HEK293 (cell line): ENCODE data around the gene SNCG.
"Not testable (repeated sequence)": the region's sequence is repeated elsewhere in the genome, so short reads cannot be mapped to it uniquely, and the experiment has no call there.

Experiments used
- CTCF ChIA-PET: fragments of 350-600 bp; formaldehyde crosslinking; extraction: SDS; loops from one replicate; lab custom pipeline; 2021; ENCODE audit warnings: antibody characterized with exemption; lab: Yijun Ruan, JAX
- POLR2A ChIA-PET: fragments of 300-600 bp; formaldehyde crosslinking; extraction: SDS; loops from one replicate; lab custom pipeline; 2020; ENCODE audit warnings: antibody characterized with exemption, inconsistent platforms; lab: Yijun Ruan, JAX
- H3K27ac ChIP-seq: fragments of 200-500 bp; sonication (Bioruptor generic); 2 replicates; pipeline ENCODE4 v1.5.1; 2014; ENCODE audit warnings: low read depth, low read length, control low read depth, inconsistent platforms; ENCODE audit errors: extremely low read depth
- H3K36me3 ChIP-seq, 2 experiments: fragments of 200-500 bp in 1 of 2; sonication (Bioruptor generic) in 1 of 2; 1 replicate in 1 of 2; 2 replicates in 1 of 2; pipeline ENCODE4 v1.5.1; 2014 to 2017; ENCODE audit warnings: inconsistent platforms in 2 of 2, low read length in 2 of 2; ENCODE audit not compliant: control insufficient read depth in 2 of 2, insufficient read depth in 1 of 2
- H3K4me1 ChIP-seq: fragments of 200-500 bp; sonication (Bioruptor generic); 2 replicates; pipeline ENCODE4 v1.5.1; 2014; ENCODE audit warnings: mild to moderate bottlenecking, low read length, inconsistent platforms; ENCODE audit not compliant: control insufficient read depth, insufficient read depth
- H3K4me3 ChIP-seq: 2 replicates; pipeline ENCODE4 v1.5.1; 2011; ENCODE audit warnings: low read depth, mild to moderate bottlenecking, control low read depth, low read length, moderate library complexity
- H3K9me3 ChIP-seq: fragments of 200-500 bp; sonication (Bioruptor generic); 2 replicates; pipeline ENCODE4 v1.5.1; 2014; ENCODE audit warnings: low read depth, low read length, inconsistent platforms; ENCODE audit not compliant: control insufficient read depth, insufficient read depth
- GLIS2 ChIP-seq: fragments of 450-650 bp; formaldehyde crosslinking; IDR thresholded peaks from 2 replicates; pipeline ENCODE4 v1.5.1; 2016; ENCODE audit warnings: missing biosample characterization, missing genetic modification characterization
- PRDM2 ChIP-seq: fragments of 450-650 bp; formaldehyde crosslinking; IDR thresholded peaks from 2 replicates; pipeline ENCODE4 v1.5.1; 2016; ENCODE audit warnings: missing biosample characterization, missing genetic modification characterization, borderline replicate concordance
- ZFHX2 ChIP-seq: fragments of 450-650 bp; formaldehyde crosslinking; conservative IDR thresholded peaks from 2 replicates; pipeline ENCODE4 v1.5.1; 2016; ENCODE audit warnings: missing biosample characterization, missing genetic modification characterization
- ZNF10 ChIP-seq: fragments of 450-650 bp; formaldehyde crosslinking; IDR thresholded peaks from 2 replicates; pipeline ENCODE4 v1.5.1; 2017; ENCODE audit warnings: missing biosample characterization, missing genetic modification characterization
- ZNF416 ChIP-seq: fragments of 450-650 bp; formaldehyde crosslinking; IDR thresholded peaks from 2 replicates; pipeline ENCODE4 v1.5.1; 2016; ENCODE audit warnings: missing biosample characterization, missing genetic modification characterization
- ZNF521 ChIP-seq: fragments of 450-650 bp; formaldehyde crosslinking; IDR thresholded peaks from 2 replicates; pipeline ENCODE4 v1.5.1; 2017; ENCODE audit warnings: missing biosample characterization, mild to moderate bottlenecking, missing genetic modification characterization
- ZNF571 ChIP-seq: fragments of 450-650 bp; formaldehyde crosslinking; IDR thresholded peaks from 2 replicates; pipeline ENCODE4 v1.5.0; 2017; ENCODE audit warnings: missing biosample characterization, missing genetic modification characterization
- ZNF660 ChIP-seq: fragments of 450-650 bp; IDR thresholded peaks from 2 replicates; pipeline ENCODE4 v1.5.1; 2018; ENCODE audit warnings: missing biosample characterization, mild to moderate bottlenecking, missing genetic modification characterization
- ZNF776 ChIP-seq: fragments of 450-650 bp; formaldehyde crosslinking; IDR thresholded peaks from 2 replicates; pipeline ENCODE4 v1.5.0; 2017; ENCODE audit warnings: missing biosample characterization, missing genetic modification characterization, borderline replicate concordance
- ZSCAN4 ChIP-seq: fragments of 450-650 bp; formaldehyde crosslinking; IDR thresholded peaks from 2 replicates; pipeline ENCODE4 v1.5.1; 2017; ENCODE audit warnings: missing biosample characterization, missing genetic modification characterization
- TF ChIP-seq, protein P1 (sequence below): fragments of 450-650 bp; formaldehyde crosslinking; IDR thresholded peaks from 2 replicates; pipeline ENCODE4 v1.5.1; 2016; ENCODE audit warnings: missing biosample characterization, missing genetic modification characterization

SNCG gene

GRCh38 chr10:86974484-86974883 lies 16.1 kb downstream of the SNCG start (continued):
- TF ChIP-seq, protein P1, sequence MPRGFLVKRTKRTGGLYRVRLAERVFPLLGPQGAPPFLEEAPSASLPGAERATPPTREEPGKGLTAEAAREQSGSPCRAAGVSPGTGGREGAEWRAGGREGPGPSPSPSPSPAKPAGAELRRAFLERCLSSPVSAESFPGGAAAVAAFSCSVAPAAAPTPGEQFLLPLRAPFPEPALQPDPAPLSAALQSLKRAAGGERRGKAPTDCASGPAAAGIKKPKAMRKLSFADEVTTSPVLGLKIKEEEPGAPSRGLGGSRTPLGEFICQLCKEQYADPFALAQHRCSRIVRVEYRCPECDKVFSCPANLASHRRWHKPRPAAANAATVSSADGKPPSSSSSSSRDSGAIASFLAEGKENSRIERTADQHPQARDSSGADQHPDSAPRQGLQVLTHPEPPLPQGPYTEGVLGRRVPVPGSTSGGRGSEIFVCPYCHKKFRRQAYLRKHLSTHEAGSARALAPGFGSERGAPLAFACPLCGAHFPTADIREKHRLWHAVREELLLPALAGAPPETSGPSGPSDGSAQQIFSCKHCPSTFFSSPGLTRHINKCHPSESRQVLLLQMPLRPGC: no peak
- TF ChIP-seq ZSCAN4 (tag by site-specific recombination) (no peak), ZNF776 (tag by site-specific recombination) (no peak), GLIS2 (tag by site-specific recombination) (no peak), ZFHX2 (tag by site-specific recombination) (no peak)
- TF ChIP-seq, all 188 proteins: peak for 0

- Histone ChIP-seq H3K4me3 (no peak overlapping the region), H3K27ac (no peak overlapping the region), H3K9me3 (no peaks in the 10 kb centered on the region), H3K4me1 (no peaks in the 10 kb centered on the region), H3K36me3 (no peaks in the 10 kb centered on the region)
- CTCF ChIA-PET: interaction anchor here (0.6 to 1.2 kb wide), 6 partner anchors 9 to 566 kb away, joined by 3 to 4 read pairs (median 4); no protein-coding TSS in a partner anchor
- peak; percentile 87 for TF ChIP-seq ZSCAN4 (tag by site-specific recombination)
- no peak for TF ChIP-seq PRDM2
- TF ChIP-seq ZNF660 (tag by site-specific recombination): no peak
- no peak for TF ChIP-seq ZNF521 (tag by site-specific recombination)
- no peak for TF ChIP-seq ZNF416 (tag by site-specific recombination)
- no peak for TF ChIP-seq ZNF10 (tag by site-specific recombination)
- TF ChIP-seq ZNF571 (tag by site-specific recombination): no peak
- POLR2A ChIA-PET: interaction anchor here (0.6 kb wide), 1 partner anchor 1240 kb away, joined by 3 read pairs; no protein-coding TSS in a partner anchor
These were observed 18.1 kb downstream of the SNCG start for GRCh38 chr10:86976362-86977056.

- H3K27ac ChIP-seq, H3K9me3 ChIP-seq, H3K4me1 ChIP-seq, H3K36me3 ChIP-seq, POLR2A ChIA-PET, H3K4me3 ChIP-seq: not testable (repeated sequence)
- CTCF ChIA-PET: interaction anchor here (1.7 kb wide), 1 partner anchor 18 kb away, joined by 4 read pairs; no protein-coding TSS in a partner anchor
These were observed 20.1 kb downstream of the SNCG start for GRCh38 chr10:86978457-86978856.
